H1 (cell line): ENCODE data around the gene FAT1. TPM values are rescaled to one million over a fixed set of nuclear protein-coding genes. Genes with fewer than 3 reads are reported as not detected.

Source experiments
- BCL11A ChIP-seq, 2 experiments: IDR thresholded peaks; one replicate each; pipeline ENCODE4 v1.6.1; 2011; ENCODE audit warnings: low read depth in 2 of 2, low read length in 2 of 2, mild to moderate bottlenecking in 2 of 2
- CHD1 ChIP-seq: IDR thresholded peaks from 2 replicates; pipeline ENCODE4 v1.6.1; 2012; ENCODE audit warnings: low read depth, low read length, improper control_type of control experiment
- CTBP2 ChIP-seq: IDR thresholded peaks from 2 replicates; pipeline ENCODE4 v1.7.0; 2011; ENCODE audit warnings: borderline replicate concordance, mild to moderate bottlenecking, moderate library complexity, mixed read lengths, low read length; ENCODE audit not compliant: insufficient read depth, insufficient read length
- HDAC6 ChIP-seq: IDR thresholded peaks from one replicate; pipeline ENCODE4 v1.7.1; 2012; ENCODE audit warnings: low read depth, mild to moderate bottlenecking, inconsistent platforms, low read length, moderate library complexity
- JUND ChIP-seq: IDR thresholded peaks from 2 replicates; pipeline ENCODE4 v1.6.1; 2011; ENCODE audit warnings: mild to moderate bottlenecking, improper control_type of control experiment, low read length
- PHF8 ChIP-seq: fragments of 200-600 bp; sonication (generic); conservative IDR thresholded peaks from 2 replicates; pipeline ENCODE4 v1.7.1; 2012; ENCODE audit warnings: low read depth, mild to moderate bottlenecking, inconsistent platforms, low read length, moderate library complexity
- POU5F1 ChIP-seq: IDR thresholded peaks from 2 replicates; pipeline ENCODE4 v1.6.1; 2011; ENCODE audit warnings: low read depth, mild to moderate bottlenecking, low read length, moderate library complexity
- RFX5 ChIP-seq: IDR thresholded peaks from 2 replicates; pipeline ENCODE4 v1.6.1; 2011; ENCODE audit warnings: low read depth, low read length, improper control_type of control experiment, borderline replicate concordance
- RNF2 ChIP-seq: fragments of 200-900, 300-1000 bp; sonication (generic); IDR thresholded peaks from 2 replicates; pipeline ENCODE4 v1.7.1; 2016; ENCODE audit warnings: borderline replicate concordance, low read depth, mild to moderate bottlenecking, antibody characterized with exemption, low read length; ENCODE audit not compliant: poor library complexity, severe bottlenecking; ENCODE audit errors: missing control alignments
- RXRA ChIP-seq: IDR thresholded peaks from 2 replicates; pipeline ENCODE4 v1.6.1; 2011; ENCODE audit warnings: low read depth, mild to moderate bottlenecking, low read length, moderate library complexity; ENCODE audit not compliant: insufficient read depth
- TAF7 ChIP-seq: optimal IDR thresholded peaks from 2 replicates; pipeline ENCODE3; 2011; ENCODE audit warnings: low read depth, mild to moderate bottlenecking, inconsistent platforms, low read length, moderate library complexity, borderline replicate concordance
- polyA plus RNA-seq, 7 experiments: library from polyadenylated mRNA; depleted of rRNA in 3 of 7; stranded (reverse) in 5 of 7; unstranded in 2 of 7; fragments of >200 nt in 5 of 7; fragments of 200-250 nt in 2 of 7; gene quantifications; 1 replicate in 5 of 7; 2 replicates in 1 of 7; 4 replicates in 1 of 7; pipeline versions ENCODE4 v1.2.1 to v1.2.3, GENCODE V29; 2011 to 2013; ENCODE audit warnings: missing spikeins in 2 of 7, mixed read lengths in 2 of 7
- total RNA-seq: library from RNA; stranded (reverse); fragmentation: NEBNext Ultra II Directional; extraction: Animal tissue kit (Norgen Biotek cat#: 25700); gene quantifications from 2 replicates; pipeline ENCODE4 v1.2.1, GENCODE V29; 2021

Gene FAT1
- total and polyA plus RNA-seq, 2 of the 8 experiments (the other 6 are each of a cell fraction or from before 2014, with no cell fraction given) = 94.4 to 137 TPM

DNA sequence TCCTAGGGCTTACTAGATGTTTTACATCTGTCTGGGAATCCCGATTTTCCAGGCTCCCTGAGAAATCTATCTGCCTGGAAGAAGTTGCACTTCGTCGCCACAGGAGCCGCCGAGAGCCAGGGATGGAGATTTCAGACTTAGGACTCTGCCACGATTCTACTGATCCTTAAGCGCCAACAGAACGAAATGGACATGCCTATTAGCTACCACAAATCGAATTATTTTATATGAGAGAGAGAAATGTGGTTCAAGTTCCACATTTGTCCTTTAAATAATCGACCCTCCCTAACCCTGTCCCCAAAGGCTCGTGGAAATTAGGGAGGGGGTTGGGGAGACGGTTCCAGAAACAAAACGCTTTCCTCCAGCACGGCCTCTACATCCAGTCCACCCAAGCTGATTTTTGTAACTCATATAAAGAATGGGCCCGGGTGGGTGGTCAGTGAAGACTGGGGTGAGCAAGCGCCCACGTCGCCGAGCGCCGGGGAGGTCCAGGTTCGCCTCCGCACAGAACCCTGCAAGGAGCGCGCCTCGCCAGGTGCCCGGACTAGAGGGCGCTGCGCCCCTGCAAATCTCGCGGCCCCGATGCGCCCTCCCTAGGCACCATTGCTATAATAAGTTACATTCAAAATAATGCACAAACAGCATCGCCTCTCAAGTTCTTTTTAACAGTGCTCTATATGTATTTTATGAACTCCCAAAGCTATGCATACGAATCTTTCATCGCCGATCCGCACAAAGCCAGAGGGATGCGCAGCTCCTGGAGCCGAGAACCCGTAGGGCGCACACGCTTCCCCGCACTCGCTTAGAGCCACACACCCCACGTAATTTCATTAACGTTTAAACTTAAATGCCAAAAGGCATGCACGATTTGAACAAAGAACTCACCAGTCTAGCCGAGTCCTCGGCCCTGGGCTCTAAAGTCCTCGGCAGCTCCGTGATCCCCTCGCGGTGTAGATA lies 2.1 kb upstream of the FAT1 start (continued):
- TF ChIP-seq POU5F1 = no peak
- no peak for TF ChIP-seq RFX5
- no peak for TF ChIP-seq BCL11A (IDR thresholded peaks at IDR 0.05; ENCODE audit: low read depth in 2 of 2, low read length in 2 of 2)
- TF ChIP-seq RXRA = no peak
- no peak for TF ChIP-seq CHD1
- TF ChIP-seq JUND = no peak
- no peak for TF ChIP-seq PHF8
- no peak for TF ChIP-seq RNF2
- TF ChIP-seq HDAC6 = no peak
- TF ChIP-seq TAF7 = no peak
- no peak for TF ChIP-seq CTBP2
